ENCODE results near the gene TGIF2. TPM values are rescaled to one million over a fixed set of nuclear protein-coding genes. Genes with fewer than 3 reads are reported as not detected.

The TGIF2 gene
- total and polyA plus RNA-seq, 2 of the 13 experiments (the other 11 are each of a cell fraction or from before 2014, with no cell fraction given), result 41.3 to 53.9 TPM

GRCh38 chr20:36624068-36624943, 50.9 kb downstream of the TGIF2 start (continued):
- TF ChIP-seq ZNF318 (CRISPR knock-in tag; IDR thresholded peaks at IDR 0.05), result no peak
- TF ChIP-seq TAF1 (CRISPR knock-in tag; IDR thresholded peaks at IDR 0.05), result 0 out of 2 replicates have a peak, but pooled peaks have one; percentile 21
- no peak for TF ChIP-seq FOXO4 (CRISPR knock-in tag; conservative IDR thresholded peaks at IDR 0.05)
- no peak for TF ChIP-seq YEATS2 (CRISPR knock-in tag; IDR thresholded peaks at IDR 0.05; ENCODE audit: borderline replicate concordance)
- TF ChIP-seq ISX (CRISPR knock-in tag; conservative IDR thresholded peaks at IDR 0.05), result no peak
- TF ChIP-seq RAD51 (IDR thresholded peaks at IDR 0.05; ENCODE audit: borderline replicate concordance), result no peak
- TF ChIP-seq SNAPC4 (CRISPR knock-in tag; IDR thresholded peaks at IDR 0.05), result no peak
- no peak for TF ChIP-seq FIP1L1 (IDR thresholded peaks at IDR 0.05; ENCODE audit: borderline replicate concordance, insufficient read depth, low read depth, low read length)
- TF ChIP-seq ZNF670 (CRISPR knock-in tag; IDR thresholded peaks at IDR 0.05; ENCODE audit: borderline replicate concordance), result no peak
- TF ChIP-seq ZNF672 (CRISPR knock-in tag; IDR thresholded peaks at IDR 0.05), result no peak
- TF ChIP-seq BRCA1 (CRISPR knock-in tag; IDR thresholded peaks at IDR 0.05), result no peak
- TF ChIP-seq ZNF317 (CRISPR knock-in tag; IDR thresholded peaks at IDR 0.05), result no peak
